Activated CD4-positive, alpha-beta T cell treated with anti-CD3 and anti-CD28 coated beads, Interleukin-2, amount 50 U/mL, for 1 hour (primary cell): ENCODE results near the gene ADISSP.

ENCODE experiments used
- DNase-seq: peaks from one replicate; pipeline ENCODE4 v3.0.0-alpha.2; 2020

Gene ADISSP

GRCh38 chr20:3710703-3711483 is 56.7 kb downstream of the ADISSP start:
- peak; percentile 77 for DNase-seq

DNA sequence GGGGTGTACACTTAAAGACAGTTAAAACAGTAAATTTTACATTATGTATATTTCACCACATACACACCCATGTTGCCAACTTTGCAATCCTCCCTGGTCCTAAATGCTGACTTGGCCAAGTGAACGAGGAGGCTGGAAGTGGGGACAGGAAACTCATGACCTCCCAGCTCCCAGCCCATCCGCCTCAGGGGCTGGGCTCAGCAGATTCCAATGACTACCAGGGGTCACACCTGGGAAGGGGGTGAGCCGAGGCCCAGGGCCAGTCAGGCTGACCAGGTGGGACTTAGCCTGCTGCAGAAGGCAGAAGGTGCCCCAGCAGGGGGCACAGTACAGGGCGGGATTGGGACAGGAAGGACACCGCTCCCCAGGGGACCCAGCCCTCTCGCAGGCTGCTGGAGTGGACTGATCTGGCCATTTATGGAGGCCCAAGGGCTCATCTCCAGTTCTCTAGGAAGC is 57.5 kb downstream of the ADISSP start:
- no peak for DNase-seq

GRCh38 chr20:3707508-3707899 is 60.0 kb downstream of the ADISSP start:
- no peak for DNase-seq

DNA sequence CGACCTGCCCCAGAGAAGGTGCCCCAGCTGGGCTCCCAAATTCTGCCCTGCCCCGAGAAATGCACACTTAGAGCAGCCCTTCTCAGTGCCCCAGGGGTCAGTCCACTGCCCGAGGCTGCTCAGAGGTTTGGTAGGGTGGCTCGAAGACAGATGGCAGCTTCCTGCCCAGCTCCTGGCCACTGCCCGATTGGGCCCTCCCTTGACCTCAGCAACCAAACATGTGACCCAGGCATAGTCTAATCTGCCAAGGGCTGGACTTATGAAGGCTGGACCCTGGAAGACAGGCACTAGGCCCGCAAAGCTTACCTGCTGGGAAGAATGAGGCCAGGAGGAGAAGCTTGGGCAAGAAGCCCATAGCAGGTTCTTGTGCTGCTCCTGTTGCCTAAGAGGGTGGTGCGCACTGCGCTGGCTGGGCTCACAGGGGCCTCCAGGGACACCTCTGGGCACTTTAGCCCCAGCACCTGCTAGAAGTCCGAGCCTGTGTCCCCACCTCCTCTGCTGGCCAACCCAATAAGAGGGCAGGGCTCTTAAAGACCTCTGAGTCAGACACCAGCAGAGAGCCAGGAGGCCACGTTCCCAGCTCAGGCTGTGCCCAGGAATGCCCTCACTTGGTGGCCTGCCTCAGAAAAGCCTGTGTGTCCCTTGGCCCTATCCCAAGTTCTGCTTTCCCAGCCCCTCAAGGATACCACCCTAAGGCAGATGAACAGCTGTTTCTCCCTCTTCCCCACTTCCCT is 60.6 kb downstream of the ADISSP start:
- no peak for DNase-seq

DNA sequence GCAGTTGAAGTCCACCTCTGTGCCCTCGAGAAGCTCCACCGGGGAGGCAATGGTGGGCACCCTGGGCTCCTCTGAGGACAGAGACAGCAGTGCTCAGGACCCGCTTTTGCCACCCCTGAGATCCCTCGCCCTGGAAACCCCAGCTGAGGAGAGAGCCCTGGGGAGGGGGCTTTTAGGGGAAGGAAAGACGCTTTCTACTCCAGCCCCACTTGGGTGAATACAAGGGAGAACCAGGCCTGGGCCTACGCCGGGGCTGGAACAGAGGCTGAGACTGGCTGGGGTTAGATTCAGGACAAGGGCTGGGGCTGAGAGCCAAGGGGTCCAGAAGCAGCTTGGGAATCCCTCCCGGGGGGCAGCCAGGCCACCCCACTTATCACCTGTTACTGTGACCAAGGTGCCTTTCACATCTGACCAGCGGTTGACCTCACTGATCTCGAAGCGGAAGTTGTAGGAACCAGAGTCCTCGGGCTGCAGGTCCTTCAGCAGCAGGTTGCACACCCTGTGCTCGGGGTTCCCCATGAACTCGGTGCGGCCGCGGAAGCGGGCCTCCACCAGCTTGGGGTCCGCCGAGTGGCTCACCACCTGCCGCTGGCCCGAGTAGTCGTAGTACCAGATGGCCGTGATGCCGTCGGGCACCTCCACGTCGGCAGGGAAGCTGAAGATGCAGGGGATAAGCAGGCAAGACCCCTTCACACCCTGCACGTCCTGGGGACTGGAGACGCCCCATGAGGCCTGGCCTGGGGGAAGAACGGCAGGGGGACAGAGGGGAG is 61.4 kb downstream of the ADISSP start:
- no peak for DNase-seq

DNA sequence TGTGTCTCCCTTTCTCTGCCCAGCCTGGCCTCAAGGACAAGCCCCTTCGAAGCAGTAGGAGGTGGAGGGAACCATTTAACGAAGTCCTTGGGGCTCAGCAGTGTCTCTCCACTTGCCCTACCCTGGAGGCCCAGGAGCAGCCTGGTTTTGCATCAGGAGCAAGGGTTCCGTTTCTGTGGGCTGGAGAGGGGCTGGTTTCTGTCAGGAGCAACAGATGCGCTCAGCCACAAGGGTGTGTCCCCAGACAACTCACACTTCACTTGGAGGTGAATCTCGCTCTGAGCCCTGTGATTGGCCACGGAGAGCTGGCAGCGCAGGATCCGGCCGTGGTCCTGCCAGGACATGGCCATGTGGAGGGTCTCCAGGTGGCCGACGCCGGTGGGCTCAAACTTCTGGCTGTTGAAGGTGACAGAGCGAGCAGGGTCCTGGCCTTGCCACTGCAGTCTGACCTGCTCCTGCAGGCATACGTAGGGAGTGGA is 62.0 kb downstream of the ADISSP start:
- DNase-seq = no peak

DNA sequence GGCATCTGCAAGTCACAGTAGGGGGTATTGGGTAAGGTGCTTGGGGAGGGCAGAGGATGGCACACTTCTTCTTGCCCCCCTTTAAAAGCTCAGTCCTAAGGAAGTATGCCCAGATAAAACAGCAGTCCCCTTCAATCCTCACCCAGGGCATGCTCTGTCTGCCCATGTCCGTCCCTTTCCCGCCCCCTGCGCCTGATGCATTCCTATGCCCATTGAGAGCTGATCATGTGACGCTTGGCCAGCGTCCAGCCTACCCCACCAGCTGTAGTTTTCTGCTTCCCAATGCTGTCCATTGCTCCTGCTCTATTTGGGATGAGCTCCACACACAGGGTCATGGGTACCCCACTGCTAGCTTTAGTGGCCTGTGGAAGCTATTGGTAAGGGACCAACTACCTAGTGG is 63.5 kb downstream of the ADISSP start:
- no peak for DNase-seq
